Measurements from ENCODE around the gene FGFRL1.
"Not testable (repeated sequence)": the region's sequence is repeated elsewhere in the genome, so short reads cannot be mapped to it uniquely, and the experiment has no call there.

The FGFRL1 gene

DNA sequence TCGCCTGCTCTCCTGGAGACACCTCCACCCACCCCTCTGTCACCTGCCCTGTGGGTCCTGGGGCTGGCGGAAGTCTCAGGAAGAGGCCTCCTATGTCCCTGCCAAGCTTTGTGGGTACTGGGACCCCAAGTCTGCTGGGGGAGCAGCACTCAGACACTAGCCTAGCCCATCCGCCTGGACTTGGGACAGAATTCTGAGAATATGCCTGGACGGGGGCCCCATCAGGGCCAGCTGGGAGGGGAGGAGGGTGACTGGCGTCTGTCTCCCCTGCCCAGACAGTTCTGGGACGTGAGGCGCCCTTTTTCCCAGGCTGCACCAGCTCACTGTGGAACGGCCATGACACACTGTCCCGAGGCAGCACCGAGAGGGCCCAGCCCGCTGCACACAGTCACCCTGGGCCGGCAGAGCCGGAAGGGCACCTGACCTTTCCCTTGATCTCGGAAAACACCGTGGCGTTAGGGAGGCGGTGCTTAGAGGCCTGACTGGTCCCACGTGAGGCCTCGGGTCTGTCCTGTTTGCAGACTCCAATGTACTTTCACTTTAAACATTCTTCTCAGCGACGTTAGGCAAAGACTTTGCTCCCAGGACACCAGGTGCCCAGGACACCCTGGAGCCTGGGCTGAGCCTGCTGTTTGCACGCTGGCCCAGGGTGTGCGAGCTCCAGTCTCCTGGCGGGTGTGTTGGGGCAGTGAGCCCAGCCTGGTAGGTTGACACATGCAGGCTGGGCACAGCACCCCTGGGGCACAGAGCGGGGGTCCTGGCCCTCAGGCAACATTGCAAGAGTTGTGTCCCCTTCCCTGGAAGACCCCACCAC, 18.9 kb upstream of the FGFRL1 start:
- DNase-seq (ENCODE audit: insufficient read length, low spot score): no peak
- FAIRE-seq: no peak

DNA sequence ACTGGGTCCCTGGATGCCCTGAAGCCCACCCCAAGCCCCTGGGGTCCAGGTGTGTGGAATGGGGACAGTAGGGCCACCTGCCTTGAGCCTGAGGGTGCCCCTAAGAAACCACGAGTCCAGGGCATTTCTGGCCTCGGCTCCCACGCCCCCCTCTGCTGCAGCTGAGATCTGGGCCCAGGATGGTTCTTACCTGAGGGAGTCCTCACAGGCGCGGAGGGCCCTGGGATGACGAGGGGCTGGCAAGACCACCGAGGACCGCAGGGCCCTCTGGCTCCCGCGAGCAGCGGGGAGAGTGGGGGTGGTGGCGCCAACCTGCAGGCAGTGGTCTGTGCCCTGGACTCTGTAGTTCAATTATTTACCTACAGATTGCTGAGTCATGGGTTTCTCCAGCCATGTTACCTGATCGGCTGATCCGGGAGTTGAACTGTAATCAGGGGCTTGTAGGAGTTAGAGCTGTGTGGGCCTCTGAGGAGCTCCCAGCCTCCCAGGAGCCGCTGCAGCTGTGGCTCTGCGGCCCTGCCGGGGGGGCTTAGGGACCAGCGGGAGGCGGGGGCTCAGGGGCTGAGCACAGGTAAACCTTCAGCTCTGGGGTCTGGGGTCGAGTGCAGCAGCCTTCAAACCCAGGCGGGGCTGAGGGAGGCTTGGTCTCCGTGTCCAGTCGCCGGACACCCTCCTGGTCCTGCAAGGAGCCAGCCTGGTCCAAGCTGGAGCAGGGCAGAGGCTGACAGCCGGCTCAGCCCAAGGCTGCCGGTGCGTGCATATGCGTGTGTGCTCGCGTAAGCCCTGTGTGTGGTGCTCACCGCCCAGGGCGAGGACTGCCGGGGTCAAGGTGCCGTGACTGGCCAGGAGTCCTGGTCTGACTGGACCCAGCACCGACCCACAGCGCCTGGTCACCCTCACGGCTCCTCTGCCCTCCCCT, 18.1 kb upstream of the FGFRL1 start, which contains the start of gene SLC26A1:
Gene SLC26A1, minus strand, starts transcription at position 294 of the 919 bp plus-strand sequence. CDS start 1,701 bp downstream, outside the sequence.
- no peak for DNase-seq (ENCODE audit: insufficient read length, low spot score)
- FAIRE-seq: no peak

DNA sequence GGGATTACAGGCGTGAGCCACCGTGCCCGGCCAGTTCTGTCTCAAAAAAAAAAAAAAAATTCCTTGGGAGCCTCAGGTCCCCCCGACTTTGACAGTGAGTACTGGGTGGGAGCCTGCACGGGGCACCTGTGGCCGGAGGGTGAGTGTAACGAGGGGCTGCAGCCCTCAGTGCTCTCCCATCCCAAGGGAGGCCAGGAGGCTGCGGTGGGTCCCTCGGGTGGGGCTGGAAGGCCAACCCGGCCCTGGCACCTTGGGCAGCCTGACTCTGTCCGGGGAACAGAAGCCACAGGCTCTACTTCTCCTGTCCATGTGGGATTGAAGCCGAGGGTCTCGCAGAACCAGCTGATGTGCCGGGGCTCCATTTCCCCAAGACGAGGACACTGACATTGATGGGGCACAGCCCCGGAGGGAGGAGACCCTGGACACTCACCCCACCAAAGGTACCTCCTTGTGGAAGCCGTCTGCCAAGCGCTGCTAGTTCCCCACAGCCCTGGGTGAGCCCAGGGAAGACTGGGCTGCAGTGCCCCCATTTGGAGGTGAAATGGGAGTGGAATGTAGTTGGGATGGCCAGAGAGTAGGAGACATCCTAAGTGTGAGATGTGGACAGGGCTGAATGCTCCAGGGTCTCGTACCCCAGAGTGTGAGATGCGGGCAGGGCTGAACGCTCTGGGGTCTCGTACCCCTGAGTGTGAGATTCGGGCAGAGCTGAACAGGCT, 16.0 kb upstream of the FGFRL1 start:
- no peak for FAIRE-seq

DNA sequence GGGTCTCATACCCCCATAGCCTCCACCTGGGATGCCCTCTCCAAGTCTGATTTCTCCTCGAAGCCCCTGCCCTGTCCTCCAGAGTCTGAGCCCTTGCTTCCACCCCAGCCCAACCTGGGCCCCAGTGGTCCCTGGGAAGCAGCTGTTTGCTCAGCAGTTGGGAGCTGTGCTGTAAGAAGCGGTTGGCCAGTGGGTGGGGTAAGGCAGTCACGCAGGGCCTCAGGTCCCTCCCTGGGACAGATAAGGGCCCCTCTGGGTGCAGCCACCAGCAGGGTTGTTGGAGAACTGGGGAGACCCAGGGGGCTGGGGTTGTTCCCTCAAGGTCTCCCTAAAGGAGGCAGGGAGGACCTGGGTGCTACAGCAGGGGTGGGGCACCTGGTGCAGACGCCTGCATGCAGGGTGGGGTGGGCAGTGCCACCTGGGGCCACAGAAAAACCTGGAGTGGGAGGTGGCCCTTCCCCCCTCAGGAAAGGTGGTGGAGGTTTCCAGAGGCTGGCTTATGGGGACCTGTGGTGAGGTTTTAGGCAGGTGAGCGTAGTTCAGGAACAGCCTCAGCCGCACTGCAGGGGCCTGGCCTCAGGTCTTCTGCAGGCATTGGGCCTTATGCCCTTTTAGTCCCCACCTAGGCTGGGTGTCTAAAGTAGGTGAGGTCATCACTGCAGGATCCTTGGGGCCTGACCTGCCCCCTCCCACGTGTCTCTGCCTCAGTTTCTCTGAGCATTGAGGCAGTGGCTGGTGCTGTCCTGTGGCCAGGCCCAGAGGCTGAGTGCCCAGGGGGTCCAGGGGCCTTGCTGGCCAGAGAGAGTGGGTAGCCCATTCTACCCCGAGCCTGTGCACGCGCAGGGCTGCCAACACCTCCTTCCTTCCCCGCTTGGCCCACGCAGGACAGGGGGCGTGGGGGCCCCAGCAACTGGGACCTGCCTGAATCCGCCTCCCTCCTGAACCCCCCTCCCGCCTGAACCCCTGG, 15.1 kb upstream of the FGFRL1 start:
- DNase-seq (ENCODE audit: insufficient read length, low spot score) (no peak), FAIRE-seq (no peak)

More for the DNA sequence above, 16.0 kb upstream of the FGFRL1 start:
- no peak for DNase-seq (ENCODE audit: insufficient read length, low spot score)

DNA sequence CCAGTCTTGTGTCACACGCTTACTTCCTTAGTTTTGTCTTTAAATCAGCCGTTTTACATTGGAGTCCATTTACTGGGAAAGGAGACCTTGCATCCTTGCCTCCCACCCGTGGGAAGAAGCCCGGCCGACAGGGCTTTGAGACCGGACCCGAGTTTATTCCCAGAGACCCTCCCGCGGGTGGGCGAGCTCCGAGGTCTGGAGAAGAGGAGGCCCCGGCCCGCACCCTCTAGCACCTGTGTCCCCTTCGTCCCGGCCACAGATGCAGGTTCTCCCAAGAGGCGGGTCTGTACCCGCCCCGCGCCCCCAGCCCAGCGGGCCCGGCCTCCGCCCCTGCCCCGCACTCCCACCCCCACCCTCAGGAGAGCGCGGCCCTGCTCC, 14.4 kb upstream of the FGFRL1 start:
- FAIRE-seq (no peak), DNase-seq (ENCODE audit: insufficient read length, low spot score) (no peak)

DNA sequence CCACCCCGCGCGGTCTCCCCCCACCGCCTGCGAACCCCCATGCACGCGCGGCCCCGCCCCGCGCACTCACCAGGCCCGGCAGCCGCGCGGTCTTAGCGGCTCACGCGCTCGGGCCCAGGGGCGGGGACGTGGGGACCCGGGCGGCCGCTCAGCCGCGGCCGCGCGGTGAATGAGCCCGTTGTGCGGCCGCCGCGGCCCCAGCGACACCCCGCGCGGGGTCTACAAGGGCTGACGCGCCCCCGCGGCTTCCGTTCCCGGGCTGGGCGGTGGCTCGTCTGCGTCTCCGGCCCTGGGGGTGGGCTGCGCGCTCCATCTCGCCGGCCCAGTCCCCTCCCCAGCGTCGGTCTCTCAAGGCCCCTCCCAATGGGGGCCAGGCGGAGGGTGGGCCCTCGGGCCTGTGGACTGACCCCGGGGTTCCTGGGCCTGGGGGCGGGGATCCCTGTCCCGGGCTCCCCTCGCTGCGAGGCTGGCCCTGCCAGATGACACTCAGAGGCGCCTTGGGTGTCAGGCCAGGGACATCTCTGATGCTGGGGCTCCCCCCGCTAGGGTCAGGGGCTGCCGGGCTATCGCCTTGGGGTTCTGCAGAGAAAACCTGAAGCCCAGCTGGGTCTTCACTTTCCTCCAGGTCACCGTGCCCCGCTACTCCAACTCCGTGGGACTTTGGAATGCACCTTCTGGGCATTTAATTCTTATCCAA, 13.9 kb upstream of the FGFRL1 start:
- FAIRE-seq: no peak

DNA sequence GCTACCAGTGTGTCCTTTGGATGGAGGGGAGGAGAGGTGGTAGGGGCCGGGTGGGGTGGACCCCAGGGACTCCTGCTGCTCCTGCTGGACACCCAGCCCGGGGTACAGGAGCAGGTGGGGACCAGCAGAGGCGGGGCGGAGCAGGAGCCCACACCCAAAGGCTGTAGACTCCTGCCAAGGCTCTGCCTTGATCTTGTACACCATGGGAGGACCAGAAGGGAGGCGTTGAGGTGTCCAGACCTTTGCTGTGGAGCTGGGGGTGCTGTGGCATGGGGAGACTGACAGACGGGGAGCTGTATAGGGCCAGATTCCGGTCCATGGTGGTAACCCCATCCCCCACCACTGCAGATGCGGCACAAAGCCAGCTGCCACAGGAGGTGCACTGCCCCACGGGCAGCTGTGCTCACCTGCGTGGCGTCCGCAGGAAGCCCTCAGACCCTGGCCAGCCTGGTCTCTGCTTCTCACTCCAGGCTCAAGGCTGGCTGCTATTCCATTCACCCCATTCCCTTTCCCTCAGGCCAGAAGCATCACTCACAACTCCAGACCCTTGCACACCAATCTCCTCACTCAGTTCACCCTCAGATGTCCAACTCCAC, 13.2 kb upstream of the FGFRL1 start:
- DNase-seq (ENCODE audit: insufficient read length, low spot score): no peak
- no peak for FAIRE-seq

More for the DNA sequence above, 13.9 kb upstream of the FGFRL1 start:
- DNase-seq (ENCODE audit: insufficient read length, low spot score): no peak

DNA sequence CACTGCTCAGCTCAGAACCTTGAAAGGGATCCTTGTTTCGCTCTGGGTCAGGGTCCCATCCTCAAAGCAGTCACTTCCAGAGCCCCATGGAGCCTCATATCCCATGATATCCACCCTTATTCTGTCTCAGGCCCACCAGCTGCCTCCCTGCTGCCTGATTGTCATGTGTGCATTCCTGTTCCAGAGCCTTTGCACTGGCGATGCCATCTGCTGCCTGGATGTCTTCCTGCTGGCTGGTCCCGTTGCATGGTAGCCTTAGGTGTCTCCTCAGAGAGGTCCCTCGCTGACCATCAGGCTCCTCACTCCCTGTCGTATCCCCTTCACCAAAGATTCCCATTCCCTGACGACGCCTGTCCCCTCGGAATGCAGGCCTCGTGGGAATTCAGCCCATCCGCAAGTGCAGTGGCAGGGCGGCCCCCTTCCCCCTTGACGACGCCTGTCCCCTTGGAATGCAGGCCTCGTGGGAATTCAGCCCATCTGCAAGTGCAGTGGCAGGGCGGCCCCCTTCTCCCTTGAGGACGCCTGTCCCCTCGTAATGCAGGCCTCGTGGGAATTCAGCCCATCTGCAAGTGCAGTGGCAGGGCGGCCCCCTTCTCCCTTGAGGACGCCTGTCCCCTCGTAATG, 12.1 kb upstream of the FGFRL1 start:
- DNase-seq (ENCODE audit: insufficient read length, low spot score); FAIRE-seq: not testable (repeated sequence)

DNA sequence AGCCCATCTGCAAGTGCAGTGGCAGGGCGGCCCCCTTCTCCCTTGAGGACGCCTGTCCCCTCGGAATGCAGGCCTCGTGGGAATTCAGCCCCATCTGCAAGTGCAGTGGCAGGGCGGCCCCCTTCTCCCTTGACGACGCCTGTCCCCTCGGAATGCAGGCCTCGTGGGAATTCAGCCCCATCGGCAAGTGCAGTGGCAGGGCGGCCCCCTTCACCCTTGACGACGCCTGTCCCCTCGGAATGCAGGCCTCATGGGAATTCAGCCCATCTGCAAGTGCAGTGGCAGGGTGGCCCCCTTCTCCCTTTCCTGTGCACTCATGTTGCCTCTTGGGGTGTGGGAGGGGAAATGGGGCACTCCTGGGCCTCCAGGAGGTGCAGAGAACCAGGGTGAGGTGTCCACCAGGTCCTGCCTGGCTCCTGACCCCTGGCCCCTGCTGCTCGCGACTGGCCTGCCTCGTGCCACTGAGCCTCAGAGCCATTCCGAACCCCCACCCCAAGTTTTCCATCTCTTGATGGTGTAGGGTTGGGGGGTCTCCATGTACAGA, 11.5 kb upstream of the FGFRL1 start:
- no peak for FAIRE-seq
- no peak for DNase-seq (ENCODE audit: insufficient read length, low spot score)

DNA sequence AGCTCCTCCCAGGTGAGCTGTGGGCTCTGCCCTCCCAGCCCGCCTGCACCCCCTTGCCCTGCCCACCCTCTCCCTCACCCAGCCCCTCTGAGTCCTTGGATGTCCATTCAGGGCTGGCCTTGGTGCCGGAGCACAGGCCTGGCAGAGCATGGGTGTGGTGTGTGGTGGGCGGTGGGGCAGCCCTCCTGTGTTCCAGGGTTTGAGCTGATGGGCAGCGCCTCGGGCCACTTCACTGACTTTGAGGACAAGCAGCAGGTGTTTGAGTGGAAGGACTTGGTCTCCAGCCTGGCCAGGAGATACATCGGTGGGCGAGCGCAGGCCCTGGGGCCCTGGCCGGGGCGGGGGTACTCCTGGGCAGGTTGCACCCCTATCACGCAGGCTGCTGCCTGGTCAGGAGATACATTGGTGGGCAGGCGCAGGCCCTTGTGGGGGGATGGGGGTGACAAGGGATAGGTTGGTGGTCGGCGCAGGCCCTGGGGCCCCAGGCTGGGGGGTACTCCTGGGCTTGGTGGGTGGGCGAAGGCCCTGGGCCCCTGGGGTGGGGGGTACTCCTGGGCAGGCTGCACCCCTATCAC, 10.7 kb upstream of the FGFRL1 start:
- FAIRE-seq: no peak
- DNase-seq (ENCODE audit: insufficient read length, low spot score): no peak

DNA sequence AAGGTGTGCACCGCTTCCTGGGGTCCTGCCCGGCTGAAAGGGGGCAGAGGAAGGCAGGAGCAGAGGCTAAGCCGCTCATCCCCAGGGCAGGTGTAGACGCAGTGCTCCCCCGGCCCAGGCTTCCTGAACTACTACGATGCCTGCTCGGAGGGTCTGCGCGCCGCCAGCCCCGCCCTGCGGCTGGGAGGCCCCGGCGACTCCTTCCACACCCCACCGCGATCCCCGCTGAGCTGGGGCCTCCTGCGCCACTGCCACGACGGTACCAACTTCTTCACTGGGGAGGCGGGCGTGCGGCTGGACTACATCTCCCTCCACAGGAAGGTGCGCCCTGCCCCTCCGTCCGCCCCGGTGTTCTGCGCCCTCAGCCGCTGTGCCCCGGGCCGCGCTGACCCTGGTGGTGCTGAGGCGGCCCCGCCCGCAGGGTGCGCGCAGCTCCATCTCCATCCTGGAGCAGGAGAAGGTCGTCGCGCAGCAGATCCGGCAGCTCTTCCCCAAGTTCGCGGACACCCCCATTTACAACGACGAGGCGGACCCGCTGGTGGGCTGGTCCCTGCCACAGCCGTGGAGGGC, 9.8 kb upstream of the FGFRL1 start:
- FAIRE-seq: no peak
- no peak for DNase-seq (ENCODE audit: insufficient read length, low spot score)

DNA sequence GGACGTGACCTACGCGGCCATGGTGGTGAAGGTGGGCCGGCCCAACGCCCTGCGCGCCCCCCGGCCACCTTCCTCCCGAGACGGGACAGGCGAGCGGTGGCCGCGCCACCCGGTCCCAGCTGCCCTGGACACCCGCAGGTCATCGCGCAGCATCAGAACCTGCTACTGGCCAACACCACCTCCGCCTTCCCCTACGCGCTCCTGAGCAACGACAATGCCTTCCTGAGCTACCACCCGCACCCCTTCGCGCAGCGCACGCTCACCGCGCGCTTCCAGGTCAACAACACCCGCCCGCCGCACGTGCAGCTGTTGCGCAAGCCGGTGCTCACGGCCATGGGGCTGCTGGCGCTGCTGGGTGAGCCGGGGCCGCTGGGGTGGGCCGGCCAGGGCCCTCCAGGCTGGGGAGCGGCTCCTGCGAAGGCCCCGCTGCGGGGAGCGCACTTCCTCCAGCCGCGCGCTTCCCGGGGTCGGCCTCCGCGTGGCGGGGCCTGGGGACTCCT, 9.2 kb upstream of the FGFRL1 start:
- FAIRE-seq (no peak), DNase-seq (ENCODE audit: insufficient read length, low spot score) (no peak)

DNA sequence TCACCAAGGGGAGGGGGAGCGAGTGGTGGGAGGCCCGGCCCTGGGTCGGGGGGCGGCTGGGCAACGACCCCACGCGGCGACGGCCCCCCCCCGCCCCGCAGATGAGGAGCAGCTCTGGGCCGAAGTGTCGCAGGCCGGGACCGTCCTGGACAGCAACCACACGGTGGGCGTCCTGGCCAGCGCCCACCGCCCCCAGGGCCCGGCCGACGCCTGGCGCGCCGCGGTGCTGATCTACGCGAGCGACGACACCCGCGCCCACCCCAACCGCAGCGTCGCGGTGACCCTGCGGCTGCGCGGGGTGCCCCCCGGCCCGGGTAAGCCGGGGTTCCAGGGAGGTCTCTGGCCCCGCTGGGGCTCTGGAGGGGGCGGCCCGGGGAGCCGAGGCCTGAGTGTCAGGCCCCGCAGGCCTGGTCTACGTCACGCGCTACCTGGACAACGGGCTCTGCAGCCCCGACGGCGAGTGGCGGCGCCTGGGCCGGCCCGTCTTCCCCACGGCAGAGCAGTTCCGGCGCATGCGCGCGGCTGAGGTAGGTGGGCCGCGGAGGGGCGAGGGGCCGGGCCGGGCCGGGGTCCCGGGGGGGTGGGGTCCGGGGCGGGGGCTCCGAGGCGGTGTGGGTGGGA, 8.7 kb upstream of the FGFRL1 start:
- no peak for DNase-seq (ENCODE audit: insufficient read length, low spot score)
- no peak for FAIRE-seq

DNA sequence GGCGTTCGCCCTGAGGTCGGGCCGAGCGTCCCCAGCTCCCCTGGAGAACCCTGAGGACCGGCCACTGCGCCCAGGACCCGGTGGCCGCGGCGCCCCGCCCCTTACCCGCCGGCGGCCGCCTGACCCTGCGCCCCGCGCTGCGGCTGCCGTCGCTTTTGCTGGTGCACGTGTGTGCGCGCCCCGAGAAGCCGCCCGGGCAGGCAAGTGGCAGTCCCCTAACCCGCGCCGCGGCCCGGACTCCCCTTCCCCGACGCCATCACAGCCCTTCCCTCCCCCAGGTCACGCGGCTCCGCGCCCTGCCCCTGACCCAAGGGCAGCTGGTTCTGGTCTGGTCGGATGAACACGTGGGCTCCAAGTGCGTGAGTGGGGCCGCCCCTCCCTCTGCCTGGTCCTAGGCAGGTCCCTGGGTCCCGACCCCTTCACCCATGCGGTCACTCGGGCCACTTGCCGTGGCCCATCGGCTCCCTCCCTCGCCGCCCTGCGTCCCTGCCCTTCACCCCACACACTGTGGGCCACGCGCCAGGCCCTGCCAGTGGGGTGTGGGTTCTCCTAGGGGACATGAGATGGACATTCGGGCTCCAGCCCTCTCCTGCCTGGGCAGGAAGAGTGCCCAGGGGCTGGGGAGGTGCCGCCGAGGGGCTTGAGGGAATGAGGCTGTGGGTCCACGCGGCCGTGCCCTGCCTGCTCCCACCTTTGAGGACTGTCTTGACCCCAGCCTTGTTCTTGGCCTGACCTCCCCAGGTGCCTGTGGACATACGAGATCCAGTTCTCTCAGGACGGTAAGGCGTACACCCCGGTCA, 8.0 kb upstream of the FGFRL1 start:
- no peak for FAIRE-seq
- DNase-seq (ENCODE audit: insufficient read length, low spot score): no peak

DNA sequence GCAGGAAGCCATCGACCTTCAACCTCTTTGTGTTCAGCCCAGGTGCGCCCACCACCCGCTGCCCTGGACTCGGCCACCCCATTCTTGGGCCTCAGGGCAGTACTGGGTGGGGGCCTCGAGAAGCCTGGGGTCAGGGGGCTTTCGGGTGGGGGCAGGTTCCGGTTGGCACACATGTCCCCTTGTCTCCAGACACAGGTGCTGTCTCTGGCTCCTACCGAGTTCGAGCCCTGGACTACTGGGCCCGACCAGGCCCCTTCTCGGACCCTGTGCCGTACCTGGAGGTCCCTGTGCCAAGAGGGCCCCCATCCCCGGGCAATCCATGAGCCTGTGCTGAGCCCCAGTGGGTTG, 7.4 kb upstream of the FGFRL1 start:
- DNase-seq (ENCODE audit: insufficient read length, low spot score) (no peak), FAIRE-seq (no peak)

All from GM19239 (cell line).